ENCODE results near the gene THSD8.

DNA sequence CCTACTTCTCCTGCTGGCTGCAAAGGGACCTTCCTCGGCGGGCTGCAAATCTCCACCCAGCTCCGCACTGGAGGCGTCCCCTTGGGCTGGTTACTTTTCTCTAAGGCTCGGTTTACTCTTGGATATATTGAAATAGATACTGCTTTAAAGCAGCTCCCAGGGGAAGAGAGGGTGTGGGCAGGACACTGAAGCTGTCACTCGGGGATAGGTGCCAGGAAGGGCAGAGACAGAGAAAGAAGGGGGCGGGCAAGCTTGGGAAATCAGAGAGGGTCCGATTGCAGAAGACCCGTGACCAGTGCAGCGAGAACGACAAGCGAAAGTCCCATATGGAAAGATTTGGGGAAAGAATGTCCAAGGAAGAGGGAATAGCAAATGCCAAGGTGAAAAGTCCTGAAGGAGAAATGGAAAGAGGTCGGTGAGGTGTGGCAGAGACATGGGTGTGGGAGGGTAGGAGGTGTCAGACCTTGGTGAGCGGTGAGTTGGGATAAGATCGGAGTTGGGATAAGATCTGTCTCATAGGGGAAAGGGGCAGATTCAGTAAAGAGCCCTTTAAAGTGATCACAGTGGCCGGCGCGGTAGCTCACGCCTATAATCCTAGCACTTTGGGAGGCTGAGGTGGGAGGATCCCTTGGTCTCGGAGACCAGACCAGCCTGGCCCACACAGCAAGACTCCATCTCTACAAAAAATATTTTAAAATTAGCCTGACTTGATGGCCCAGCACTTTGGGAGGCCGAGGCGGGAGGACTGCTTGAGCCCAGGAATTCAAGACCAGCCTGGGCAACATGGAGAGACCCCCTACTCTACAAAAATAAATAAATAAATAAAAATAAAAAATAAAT is 618 bp downstream of the THSD8 start:
- TF ChIP-seq, protein P1, sequence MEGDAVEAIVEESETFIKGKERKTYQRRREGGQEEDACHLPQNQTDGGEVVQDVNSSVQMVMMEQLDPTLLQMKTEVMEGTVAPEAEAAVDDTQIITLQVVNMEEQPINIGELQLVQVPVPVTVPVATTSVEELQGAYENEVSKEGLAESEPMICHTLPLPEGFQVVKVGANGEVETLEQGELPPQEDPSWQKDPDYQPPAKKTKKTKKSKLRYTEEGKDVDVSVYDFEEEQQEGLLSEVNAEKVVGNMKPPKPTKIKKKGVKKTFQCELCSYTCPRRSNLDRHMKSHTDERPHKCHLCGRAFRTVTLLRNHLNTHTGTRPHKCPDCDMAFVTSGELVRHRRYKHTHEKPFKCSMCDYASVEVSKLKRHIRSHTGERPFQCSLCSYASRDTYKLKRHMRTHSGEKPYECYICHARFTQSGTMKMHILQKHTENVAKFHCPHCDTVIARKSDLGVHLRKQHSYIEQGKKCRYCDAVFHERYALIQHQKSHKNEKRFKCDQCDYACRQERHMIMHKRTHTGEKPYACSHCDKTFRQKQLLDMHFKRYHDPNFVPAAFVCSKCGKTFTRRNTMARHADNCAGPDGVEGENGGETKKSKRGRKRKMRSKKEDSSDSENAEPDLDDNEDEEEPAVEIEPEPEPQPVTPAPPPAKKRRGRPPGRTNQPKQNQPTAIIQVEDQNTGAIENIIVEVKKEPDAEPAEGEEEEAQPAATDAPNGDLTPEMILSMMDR (conservative IDR thresholded peaks at IDR 0.05 in 1 of 2, IDR thresholded peaks at IDR 0.05 in 1 of 2; ENCODE audit: low read depth in 1 of 2, low read length in 2 of 2), result no peak
- no peak for TF ChIP-seq EZH2 (IDR thresholded peaks at IDR 0.05; ENCODE audit: low read length, missing control alignments)

All from fibroblast of lung (primary cell).